Middle frontal gyrus (tissue), 1 donor: ENCODE measurements around the gene ROBO3.

Experiments used
- DNase-seq: peaks from one replicate; pipeline ENCODE4 v3.0.0-alpha.2; 2015; ENCODE audit warnings: low spot score; ENCODE audit errors: extremely low spot score

The ROBO3 gene, protein sequence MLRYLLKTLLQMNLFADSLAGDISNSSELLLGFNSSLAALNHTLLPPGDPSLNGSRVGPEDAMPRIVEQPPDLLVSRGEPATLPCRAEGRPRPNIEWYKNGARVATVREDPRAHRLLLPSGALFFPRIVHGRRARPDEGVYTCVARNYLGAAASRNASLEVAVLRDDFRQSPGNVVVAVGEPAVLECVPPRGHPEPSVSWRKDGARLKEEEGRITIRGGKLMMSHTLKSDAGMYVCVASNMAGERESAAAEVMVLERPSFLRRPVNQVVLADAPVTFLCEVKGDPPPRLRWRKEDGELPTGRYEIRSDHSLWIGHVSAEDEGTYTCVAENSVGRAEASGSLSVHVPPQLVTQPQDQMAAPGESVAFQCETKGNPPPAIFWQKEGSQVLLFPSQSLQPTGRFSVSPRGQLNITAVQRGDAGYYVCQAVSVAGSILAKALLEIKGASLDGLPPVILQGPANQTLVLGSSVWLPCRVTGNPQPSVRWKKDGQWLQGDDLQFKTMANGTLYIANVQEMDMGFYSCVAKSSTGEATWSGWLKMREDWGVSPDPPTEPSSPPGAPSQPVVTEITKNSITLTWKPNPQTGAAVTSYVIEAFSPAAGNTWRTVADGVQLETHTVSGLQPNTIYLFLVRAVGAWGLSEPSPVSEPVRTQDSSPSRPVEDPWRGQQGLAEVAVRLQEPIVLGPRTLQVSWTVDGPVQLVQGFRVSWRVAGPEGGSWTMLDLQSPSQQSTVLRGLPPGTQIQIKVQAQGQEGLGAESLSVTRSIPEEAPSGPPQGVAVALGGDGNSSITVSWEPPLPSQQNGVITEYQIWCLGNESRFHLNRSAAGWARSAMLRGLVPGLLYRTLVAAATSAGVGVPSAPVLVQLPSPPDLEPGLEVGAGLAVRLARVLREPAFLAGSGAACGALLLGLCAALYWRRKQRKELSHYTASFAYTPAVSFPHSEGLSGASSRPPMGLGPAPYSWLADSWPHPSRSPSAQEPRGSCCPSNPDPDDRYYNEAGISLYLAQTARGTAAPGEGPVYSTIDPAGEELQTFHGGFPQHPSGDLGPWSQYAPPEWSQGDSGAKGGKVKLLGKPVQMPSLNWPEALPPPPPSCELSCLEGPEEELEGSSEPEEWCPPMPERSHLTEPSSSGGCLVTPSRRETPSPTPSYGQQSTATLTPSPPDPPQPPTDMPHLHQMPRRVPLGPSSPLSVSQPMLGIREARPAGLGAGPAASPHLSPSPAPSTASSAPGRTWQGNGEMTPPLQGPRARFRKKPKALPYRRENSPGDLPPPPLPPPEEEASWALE (N-terminal part only)

DNA sequence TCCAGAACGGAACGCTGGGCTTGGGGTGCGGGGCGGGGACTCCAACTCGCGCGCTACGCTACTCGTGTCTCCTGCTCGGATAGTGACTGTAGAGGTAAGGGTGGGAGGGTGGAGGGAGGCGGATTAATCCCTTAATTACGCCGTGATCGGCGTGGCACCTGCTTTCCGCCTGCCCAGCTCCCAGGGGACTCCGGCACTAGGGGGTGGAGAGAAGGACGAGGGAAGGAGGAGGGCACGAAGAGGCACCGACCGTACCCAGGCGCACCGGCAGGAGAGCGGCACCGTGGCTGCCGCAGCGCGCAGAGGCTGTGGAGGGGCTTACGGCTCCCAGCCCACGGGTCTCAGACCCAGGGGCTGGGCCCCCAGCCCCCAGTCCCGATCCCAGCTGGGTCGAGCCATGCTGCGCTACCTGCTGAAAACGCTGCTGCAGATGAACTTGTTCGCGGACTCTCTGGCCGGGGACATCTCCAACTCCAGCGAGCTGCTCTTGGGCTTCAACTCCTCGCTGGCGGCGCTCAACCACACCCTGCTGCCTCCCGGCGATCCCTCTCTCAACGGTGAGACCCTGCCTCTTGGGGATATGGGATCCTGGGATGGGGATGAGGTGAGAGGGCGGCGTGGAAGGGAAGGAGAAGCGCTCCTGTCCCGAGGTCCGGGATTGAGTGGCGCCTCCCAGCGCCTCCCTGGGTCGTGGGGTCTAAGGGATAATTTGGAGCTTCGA is at the start of gene ROBO3:
ROBO3 (plus strand) TSS at position 252 of the 721 bp plus-strand sequence; CDS start at position 398, 146 bp downstream.
- DNase-seq, result no peak

DNA sequence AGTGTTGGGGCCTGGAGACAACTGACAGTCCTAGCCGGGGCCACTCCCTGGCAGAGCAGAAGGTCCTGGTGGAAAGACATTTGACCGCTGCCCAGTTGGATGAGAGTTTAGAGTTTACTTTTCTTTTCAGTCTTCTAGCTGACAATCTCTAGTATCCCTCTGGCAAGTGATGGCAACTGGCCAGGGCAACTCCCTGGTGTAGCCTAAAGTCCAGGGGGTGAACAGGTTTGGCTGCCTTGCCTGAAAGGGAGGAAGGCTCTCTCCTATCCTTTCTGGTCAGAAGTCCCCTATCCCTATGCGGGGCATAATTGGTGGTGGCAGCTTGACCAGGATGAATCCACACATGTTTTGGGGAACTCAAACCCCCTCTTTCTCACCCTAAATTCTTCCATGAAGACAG is 48.2 kb upstream of the ROBO3 start:
- DNase-seq, result no peak

DNA sequence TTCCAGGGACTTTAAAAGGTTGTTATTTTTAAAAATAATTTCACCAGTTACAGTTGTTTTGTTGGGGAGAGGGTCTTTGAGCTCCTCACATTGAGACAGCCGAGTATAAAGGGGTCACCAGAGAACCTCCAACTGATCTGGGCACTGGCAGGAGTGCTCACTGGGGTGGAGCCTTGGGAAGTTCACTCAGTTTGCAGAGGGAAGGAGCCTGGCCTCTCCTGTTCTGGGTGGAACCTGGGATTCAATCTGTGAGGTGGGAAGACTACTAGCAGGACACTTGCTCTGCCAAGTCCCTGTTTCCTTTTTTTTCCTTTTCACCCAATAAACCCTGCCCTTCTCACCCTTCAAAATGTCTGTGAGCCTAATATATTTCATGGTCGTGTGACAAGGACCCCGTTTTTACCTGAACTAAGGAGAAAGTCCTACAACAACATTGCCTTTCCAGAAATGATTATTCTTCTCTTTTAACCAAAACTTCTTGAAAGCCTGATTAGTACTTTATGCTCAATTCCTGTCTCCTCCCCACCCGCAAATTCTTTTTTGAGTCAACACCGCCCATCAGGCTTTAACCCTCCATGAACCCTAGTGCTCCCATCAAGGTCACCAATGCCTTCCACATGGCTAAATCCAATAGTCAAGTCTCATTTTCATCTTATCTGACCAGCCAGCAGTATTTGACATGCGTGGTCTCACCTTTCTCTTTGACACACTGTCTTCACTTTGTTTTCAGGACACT is 43.1 kb upstream of the ROBO3 start:
- DNase-seq, result no peak

DNA sequence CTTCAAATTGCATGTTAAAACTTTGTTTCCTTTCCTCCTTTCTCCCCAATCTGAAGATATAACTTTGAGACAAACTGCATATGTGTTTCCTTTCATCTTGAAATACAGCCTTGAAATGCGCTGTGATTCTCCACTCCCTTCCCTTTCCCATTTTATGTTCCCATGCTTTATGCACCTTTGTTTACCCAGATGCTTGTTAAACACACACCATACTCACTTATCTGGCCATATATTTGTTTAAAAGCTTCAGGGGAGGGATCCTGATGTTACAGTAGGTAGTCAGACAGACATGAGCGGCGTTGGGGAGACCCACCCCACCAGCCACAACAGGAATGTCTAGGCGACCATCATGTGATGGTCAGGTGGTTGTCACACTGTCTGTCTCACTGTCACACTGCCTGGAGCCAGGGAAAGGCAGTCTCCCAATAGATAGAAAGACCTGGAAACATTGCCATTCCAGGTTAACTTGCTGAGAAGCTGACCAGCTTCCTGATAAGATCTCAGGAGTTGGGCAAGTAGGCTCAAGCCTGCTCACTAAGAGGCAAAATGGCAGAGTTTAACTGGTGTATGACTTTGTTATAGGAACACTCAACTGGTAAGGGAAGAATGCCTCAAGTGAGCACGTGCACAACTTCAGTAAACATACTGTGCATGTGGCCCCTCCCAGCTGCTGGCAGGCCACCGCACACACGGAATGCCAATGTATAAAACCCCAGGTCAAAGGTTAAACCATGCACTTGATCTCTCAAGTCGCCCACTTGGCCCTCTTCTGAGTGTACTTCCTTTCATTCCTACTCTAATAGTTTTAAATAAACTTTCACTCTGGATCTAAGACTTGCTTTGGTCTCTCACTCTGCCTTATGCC is 41.5 kb upstream of the ROBO3 start:
- no peak for DNase-seq

DNA sequence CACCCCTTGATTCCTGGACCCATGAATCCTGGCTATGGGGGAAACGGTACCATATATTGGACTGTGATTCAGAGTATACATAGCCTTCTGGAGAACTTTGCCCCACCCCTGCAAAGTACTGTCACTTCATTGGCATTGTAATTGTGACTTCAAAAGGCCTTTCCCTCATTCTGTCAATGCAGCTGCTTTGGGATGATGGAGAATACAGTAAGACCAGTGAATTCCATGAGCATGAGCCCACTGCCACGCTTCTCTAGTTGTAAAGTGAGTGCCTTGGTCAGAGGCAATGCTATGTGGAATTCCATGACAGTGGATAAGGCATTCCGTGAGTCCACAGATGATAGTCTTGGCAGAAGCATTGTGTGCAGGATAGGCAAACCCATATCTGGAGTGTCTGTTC is 39.4 kb upstream of the ROBO3 start:
- DNase-seq, result no peak

DNA sequence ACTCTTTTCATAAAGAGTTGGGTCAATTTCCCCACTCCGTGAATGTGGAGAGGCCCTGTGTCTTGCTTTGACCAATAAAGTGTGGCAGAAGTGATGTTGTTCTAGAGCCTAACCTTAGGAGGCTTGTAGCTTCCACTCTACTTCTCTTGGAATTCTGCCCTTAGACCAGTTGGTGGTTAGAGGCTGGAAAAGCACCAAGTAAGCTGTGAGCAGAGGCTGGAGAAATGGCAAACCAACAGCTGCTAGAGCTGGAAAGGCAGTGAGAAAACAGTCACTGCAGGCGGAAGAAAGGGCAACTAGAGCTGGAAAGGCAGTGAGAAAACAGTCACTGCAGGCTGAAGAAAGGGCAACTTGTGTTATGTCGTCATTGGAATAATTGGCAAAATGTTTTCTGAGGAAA is 35.2 kb upstream of the ROBO3 start:
- DNase-seq, result no peak

DNA sequence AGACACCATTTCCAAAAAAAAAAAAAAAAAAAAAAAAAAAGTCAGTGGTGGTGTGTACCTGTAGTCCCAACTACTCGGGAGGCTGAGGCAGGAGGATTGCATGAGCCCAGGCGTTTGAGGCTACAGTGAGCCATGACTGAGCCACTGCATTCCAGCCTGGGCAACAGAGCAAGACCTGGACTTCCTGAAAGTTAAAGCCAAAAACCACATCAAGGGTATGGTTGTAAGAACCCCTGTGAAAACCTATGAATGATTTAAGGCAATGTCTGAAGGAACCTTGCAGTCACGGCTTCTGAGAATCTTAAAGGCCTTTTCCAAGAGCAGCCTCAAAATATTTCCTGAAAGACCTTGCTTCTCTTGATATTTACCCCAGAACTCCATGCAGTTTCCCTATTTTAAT is 34.5 kb upstream of the ROBO3 start:
- DNase-seq, result no peak

DNA sequence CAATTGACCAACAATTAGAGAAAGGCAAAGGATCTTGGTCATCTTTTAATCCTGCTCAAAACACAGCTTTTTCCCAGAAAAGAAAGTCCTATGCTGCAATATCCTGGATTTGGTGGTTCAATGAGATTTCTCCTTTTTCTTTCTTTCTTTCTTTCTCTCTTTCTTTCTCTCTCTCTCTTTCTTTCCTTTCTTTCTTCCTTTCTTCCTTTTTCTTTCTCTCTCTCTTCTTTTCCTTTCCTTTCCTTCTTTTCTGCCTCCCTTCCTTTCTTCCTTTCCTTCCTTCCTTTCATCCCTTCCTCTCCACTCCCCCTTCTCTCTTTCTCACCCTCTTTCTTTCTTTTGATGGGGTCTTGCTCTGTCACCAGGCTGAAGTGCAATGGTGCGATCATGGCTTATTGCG is 33.3 kb upstream of the ROBO3 start:
- DNase-seq, result no peak

DNA sequence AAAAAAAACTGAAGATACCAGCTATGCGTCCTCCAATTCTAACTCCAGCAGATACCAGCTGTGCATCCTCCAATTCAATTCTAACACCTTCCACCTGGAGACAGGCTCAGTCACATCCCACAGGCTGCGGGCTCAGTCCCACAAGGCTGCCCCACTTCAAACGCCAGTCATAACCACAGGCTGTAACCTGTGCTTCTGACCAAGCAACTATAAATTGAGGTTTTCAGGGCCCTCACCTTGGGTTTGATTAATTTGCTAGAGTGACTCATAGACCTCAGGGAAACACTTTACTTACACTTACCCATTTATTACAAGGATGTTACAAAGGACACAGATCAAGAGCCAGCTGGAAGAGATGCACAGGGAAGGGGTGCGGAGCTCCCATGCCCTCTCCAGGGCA is 32.7 kb upstream of the ROBO3 start:
- no peak for DNase-seq

DNA sequence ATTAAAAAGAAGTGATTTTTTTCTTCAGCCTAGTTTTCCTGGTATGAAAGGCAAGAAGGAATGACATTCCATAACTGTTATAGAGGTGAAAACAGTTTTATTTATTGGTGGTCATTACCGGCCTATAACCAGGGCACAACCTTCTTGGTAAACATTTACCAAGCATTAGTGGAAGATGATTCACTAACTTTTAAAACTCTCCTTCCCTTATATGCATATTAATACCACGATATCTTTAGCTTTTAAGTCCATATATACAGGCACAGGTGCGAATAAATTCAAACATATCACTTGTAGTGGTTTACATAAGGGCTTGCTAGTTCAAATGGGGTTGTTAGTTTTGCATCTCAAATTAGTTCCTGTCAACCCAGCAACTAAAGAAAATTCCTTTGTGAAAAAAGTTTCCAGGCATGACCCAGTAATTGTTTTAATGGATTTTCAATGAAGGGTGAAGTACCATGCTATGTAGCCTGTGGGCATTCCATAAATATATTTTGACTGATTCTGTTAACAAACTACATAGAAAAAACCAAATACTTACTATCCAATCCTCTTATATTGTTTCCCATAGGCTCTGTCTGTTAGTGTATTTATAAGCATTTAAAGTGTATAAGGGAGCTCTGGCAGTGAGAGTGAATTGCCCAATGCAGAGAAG is 30.6 kb upstream of the ROBO3 start:
- DNase-seq, result no peak

DNA sequence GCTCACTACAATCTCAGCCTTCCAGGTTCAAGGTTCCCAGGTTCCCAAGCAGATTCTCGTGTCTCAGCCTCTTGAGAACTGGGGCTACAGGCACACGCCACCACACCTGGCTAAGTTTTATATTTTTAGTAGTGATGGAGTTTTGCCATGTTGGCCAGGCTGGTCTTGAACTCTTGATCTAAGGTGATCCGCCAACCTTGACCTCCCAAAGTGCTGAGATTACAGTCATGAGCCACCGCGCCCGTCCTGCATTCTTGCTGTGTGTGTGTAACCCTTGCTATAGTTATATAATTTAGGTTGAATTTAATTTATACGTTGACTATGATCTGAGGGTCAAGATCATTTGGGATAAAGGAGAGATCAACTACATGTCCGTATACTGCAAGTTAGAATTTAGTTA is 29.3 kb upstream of the ROBO3 start:
- DNase-seq, result no peak

DNA sequence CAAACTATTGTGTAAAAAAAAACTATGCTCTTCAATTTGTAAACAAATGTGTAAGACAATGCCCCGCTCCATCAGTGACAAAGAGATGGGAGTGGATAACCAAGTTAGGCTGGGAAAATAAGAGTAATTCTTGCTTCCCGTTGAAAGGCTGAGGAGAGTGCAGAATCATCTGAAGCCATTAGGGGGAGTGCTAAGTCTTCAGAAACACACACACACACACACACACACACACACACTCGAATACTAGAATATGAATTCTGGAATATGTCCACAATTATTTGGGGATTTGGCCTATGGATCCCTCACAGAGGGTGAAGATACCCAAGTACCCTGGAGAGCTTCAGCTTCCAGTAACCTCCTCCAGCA is 27.8 kb upstream of the ROBO3 start:
- peak; percentile 33 for DNase-seq

DNA sequence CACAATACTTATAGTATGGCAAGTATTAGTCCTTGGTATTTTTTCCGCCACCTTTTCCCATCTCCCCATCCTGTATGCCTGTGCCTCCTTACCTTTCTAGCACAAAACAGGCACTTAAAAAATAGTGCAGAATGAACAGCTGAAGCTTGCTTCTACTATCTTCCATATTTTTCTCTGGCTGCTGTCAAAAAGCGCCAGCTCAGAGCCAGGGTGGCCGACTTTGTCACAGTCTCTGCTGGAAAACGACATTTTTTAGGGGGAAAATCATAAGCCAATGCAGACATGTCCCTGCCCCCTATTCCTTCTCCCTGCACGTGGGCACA is 26.5 kb upstream of the ROBO3 start:
- DNase-seq, result no peak

DNA sequence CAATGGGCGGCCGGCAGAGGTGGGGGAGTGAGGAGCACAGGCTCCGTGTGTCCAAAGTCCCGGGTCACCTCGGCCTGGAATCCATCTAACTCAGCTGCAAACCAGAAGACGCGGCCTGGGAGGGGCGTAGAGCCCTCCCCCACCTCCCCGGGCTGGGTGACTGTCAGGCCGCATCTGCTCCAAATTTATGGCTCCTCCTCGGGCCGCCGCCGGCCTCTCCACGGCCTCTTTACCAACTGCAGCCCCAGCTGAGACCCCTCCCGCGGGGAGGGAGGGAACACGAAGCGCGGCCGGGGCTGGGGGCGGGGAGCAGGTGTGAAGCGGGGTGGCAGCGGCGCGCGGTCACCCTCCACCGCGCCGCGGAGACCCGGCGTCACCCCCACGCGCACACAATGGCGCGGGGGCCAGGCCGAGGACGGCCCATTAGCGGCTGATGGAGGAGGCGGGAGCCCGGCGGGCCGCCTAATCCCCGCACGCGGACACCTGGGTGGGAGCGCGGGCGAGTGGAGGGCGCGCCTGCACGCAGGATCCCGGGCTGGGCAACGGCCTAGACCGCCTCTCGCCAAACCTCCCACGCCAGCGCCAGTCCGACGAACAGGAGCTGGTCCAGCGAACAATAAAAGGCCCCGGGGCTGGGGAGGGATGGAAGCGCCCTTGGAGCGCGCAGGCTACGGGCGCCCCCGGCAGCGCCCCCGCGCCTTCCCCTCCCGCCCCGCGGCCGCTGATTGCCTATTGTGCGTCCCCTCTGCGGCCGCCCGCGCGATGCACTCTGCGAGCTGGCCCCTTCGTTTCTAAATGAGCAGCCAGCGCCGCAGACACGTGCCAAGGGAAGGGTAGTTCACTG is 25.9 kb upstream of the ROBO3 start:
- no peak for DNase-seq

DNA sequence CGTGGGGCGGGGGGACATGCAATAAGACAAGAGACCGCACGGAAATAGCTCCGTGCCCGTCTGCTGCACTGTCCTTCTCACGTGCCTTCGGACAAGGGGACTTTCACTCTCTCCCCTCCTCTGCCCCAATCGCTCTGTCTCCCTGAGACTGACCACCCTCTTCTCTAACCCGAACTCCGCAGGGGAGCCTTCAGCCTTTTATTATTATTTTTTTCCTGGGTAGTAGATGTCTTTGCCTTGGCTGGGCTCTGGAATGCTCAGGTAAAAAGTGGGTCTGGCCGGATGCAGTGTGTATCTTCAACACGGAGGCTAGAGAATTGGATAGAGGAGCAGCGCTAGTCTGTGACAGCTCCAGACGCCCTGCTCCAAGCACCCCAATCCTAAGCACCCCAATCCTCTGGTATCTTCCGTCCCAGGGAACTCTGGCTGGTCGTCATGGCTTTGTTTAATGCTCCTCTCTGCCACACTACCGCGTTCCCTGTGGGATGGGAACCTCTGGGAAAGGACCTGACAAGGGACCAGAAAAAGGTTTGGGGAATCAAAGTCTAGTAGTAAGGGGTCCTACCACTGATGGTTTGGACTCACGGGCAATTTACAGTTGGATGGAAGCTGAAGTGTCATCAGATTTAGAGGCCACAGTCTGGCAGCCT is 25.1 kb upstream of the ROBO3 start:
- no peak for DNase-seq

DNA sequence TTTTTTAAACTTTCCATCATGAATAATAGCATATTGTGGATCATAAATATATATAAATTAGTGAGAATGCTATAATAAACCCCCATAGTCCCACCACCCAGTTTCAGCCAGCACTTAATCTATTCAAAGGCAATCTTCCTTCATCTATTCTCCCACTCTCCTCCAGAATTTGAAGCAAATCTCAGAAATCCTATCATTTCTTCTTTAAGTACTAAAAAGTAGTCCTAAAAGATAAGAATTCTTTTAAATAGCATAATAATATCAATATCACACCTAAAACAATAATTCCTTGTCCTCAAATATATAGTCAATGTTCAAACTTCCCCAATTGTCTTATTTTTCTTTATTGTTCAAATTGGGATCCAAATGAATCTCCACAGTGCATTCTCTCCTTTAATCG is 24.6 kb upstream of the ROBO3 start:
- DNase-seq, result no peak

DNA sequence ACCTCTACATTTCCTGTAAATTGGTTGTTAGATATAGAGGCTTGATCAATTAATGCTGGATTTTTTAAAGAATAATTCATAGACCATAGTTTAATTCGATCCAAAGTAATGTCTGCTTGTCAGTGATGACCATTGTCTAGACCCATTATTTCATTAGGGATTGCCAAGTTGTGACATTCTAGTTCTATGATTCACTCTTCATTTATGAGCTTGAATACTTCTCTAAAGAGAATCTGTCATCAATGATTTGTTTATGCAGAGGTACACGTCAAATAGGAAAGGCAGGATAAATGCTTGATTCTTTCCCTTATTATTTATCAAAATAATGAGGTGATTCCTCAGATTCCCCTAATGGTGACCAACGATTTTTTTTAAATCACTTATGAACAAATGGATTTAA is 24.0 kb upstream of the ROBO3 start:
- no peak for DNase-seq

DNA sequence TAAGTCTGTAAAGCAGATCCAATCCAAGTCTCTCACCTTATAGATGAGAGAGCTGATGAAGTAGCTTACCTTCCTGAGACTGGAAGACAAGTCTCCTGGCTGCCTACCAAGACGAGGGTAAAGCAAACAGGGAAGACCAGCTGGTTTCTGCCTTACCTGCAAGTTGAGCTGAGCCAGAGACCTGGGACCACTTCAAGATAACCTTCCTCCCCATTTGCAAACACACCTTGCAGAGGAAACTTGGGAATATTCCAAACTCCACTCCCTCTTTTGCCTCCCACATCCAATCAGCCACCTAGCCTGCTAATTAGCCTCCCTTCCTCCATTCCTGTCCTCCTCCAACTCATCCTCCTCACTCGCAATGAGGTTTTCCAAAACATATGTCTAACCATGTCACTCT is 23.4 kb upstream of the ROBO3 start:
- no peak for DNase-seq
